HG03103 (cell line): Measurements from ENCODE around the gene CASP8AP2.
"Not testable (repeated sequence)": the region's sequence is repeated elsewhere in the genome, so short reads cannot be mapped to it uniquely, and the experiment has no call there.

Source experiments
- ATAC-seq: cut with Tn5 transposase; IDR thresholded peaks from one replicate; pipeline ENCODE4 v1.9.1; 2021; ENCODE audit warnings: low read depth; ENCODE audit not compliant: unreplicated experiment

CASP8AP2 gene

DNA sequence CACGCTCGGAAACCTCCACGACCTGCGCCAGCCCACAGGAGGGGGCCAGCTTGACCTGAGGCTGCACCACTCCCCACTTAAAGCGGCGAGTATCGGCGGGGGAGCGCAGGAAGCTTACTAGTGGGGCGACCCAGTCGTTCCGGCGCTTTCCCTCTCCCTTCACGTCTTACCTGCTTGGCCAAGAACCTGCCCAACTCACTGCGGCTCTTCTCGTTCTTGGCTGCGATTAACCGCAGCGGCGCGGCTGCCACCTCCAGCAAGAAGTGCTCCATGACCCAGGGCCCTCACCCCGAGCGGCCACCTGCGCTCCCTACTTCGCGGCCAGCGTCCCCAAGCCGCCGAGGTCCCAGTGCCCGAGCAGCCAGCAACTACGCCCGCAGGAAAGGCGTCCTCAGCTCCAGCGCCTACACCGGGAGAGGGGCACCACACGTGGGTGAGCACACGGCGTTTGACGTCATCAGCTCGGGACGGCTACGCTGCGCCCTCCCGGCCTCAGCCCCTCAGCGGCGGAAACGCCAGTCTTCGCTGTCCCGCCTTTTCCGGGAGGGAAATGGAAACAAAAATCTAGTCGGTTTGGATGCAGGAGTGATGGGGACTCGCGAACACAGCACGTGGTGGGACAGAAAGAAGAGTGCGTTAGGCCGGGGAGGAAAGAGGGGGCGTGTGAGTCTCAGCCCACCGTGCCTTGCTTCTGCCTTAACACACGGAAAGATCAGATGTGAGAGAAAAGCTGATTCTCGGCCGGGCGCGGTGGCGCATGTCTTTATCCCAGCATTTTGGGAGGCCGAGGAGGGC lies 10.1 kb upstream of the CASP8AP2 start, which contains the start of gene MDN1:
Gene MDN1 (minus strand): TSS at position 459 of the 795 bp plus-strand sequence. CDS start 187 bp downstream, at position 272.
- peak; percentile 90 for ATAC-seq

DNA sequence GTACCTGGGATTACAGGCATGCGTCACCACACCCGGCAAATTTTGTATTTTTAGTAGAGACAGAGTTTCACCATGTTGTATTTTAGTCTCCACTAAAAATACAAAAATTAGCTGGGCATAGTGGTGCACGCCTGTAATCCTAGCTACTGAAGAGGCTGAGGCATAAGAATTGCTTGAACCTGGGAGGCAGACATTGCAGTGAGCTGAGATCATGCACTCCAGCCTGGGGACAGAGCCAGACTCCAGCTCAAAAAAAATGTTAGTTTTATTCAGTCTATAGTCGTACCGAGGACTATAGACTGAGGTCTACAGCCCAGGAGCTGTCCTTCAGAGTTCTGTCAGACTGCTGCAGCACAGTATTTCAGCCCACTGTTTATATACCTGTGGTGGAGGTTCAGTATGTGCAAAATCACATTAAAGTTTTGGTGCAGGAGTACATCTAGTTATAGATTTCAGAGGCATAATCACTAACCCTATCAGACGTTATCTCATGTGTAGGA lies 3.6 kb upstream of the CASP8AP2 start:
- no peak for ATAC-seq

DNA sequence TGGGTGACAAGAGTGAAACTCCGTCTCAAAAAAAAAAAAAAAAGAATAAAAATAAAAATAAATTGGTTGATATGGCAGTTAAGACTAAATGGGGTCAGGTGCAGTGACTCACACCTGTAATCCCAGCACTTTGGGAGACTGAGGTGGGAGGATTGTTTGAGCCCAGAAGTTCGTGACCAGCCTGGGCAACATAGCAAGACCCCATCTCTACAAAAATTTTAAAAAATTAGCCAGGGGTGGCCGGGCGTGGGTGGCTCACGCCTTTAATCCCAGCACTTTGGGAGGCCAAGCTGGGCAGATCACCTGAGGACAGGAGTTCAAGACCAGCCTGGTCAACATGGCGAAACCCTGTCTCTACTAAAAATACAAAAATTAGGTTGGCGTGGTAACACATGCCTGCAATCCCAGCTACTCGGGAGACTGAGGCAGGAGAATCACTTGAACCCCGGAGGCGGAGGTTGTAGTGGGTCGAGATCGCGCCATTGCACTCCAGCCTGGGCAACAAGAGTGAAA lies 1.1 kb upstream of the CASP8AP2 start:
- not testable (repeated sequence) for ATAC-seq

DNA sequence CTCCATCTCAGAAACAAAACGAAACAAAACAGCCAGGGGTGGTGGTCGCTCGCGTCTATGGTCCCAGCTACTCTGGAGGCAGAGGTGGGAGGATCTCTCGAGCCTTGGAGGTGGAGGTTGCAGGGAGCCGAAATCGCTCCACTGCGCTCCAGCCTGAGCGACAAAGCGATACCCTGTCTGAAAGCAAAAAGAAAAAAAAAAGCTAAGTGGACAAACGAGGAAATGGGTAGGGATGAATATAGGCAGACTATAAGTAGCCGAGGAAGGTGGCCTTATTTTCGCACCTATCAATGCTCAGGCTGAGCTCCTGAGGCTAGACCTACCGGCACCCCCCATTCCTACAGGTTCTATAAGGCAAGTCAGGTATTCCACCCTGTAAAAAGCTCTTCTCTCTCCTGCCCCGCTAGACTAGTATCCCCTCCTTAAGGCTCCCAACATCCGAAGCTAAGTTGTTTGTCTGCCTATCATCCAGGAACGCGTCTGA lies 650 bp upstream of the CASP8AP2 start:
- ATAC-seq, result peak; percentile 28

DNA sequence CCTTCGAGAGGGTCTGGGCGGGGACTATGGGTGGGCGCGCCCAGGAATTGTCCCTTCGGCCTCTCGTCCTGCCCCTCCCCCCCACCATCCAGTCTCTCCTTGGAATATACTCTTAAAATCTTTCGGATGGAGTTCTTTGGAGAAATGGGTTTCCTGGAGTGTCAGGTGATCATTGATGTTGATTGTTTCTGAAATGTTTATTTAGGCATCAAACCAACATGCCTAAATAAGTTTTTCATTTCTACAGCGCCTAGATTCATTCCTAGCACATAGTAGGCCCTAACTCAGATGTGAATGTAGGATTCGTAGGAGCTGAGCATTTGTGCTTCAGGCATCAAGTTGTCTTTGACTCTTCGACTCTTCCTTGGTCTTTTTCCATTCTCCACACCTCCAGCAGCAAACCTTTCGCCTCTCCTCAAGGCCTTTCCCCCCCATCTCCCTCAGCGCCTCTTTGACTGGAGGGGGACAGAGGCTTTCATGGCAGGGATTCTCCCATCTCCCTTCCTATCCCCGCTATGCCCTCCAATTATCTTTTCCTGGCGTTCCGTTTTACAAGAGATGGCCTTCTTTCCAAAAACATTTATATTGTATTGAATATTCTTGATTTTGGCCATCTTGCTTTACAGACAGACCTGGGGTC lies 610 bp downstream of the CASP8AP2 start:
- no peak for ATAC-seq

DNA sequence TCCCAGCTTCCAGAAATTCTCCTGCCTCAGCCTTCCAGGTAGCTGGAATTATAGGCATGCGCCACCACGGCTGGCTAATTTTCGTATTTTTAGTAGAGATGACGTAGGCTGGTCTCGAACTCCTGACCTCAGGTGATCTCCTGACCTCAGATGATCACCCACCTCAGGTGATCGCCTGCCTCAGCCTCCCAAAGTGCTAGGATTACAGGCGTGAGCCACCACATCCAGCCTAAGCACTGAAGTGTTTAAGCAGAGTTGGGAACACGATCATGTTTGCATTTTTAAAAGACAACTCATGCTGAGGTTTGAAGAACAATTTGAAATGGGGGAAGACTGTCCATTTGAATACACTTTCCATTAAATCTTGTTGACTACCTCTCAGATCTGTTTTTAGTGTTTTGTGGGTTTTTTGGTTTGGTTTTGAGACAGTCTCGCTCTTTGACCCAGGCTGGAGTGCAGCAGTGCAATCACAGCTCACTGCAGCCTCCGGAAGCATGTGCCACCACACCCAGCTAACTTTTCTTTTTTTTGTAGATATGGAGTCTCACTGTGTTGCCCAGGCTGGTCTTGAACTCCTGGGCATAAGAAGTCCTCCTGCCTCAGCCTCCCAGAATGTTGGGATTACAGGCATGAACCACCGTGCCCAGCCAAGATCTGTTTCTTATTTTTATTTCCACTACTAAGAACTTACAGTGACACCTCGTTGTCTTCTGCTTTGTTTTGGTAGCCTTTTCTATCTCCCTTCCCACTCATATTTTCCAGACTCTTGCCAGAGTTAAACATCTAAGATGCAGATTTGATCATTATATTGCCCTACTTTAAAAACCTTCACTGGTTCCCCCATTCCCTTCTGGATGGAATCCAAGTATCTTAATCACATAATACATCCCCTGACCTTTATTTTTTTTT lies 5.5 kb downstream of the CASP8AP2 start:
- ATAC-seq, result peak; percentile 92

DNA sequence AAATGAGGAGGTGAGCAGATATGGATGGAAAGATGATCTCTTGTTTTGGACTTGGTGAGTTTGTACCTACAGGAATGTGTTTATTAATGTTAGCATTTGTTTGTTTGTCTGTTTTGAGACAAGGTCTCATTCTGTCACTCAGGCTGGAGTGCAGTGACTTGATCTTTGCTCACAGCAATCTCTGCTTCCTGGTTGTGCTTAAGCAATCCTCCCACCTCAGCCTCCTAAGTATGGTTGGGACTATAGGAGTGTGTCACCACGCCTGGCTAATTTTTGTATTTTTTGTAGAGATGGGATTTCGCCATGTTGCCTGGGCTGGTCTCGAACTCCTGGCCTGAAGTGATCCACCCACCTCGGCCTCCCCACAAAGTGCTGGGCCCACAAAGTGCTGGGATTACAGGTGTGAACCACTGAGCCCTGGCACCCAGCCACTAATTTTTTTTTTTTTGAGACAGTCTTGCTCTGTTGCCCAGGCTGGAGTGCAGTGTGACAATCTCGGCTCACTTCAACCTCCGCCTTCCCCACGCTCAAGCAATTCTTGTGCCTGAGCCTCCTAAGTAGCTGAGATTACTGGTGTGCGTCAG lies 7.1 kb downstream of the CASP8AP2 start:
- ATAC-seq, result no peak

DNA sequence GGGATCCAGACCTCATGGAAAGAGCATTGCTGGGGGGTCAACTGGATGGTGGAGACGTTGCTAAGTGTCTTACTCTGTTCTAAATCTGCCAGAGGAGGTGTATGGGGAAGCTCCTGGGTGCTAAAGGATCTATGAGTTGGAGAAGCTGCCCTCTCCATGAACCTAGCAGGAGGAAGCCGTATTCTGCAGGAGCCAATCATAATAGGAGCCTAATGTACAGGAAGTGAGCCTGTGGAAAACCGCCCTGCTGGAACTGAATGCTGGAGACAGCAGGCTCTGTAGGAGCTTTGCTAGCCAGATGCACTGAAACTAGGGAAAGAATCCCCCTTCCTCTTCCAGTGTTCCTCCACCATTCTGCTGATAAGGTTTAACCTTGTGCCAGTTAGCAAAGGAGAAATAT lies 10.9 kb downstream of the CASP8AP2 start:
- no peak for ATAC-seq

DNA sequence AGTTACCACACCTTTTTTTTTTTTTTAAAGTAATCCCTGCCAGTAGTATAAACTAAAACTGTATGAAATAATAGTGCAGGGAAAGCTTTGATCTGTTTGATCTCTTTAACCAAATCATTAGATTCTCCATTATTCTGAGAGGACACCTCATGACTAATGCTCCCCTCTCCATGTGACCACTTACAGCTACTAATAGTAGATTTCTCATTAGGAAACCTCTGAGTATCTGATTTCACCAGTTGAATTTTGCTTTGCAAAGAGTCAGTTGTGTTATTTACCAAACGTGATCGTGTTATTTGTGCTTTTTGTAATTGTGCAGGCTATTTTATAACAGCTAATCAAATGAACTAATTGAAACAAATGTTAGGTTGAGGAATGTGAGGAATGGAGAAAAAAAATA lies 12.5 kb downstream of the CASP8AP2 start:
- no peak for ATAC-seq

DNA sequence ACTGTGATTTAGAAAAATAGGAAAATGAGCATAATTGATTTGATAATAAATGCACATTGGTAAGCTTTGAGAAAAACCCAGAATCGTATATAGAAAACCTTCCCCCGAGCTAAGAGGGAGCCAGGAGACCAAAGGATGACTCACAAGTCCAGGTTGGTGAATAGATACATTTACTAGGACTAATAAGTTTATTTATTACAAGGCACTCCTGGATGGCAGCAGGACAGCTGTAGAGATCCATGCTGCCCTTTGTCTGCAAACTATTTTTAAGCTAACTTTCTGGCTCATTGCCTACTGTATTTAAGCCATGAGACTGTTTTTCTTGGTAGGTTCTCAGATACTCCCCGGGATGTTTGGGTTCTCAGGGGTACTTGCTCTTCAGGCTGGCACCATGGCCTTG lies 13.4 kb downstream of the CASP8AP2 start:
- no peak for ATAC-seq

DNA sequence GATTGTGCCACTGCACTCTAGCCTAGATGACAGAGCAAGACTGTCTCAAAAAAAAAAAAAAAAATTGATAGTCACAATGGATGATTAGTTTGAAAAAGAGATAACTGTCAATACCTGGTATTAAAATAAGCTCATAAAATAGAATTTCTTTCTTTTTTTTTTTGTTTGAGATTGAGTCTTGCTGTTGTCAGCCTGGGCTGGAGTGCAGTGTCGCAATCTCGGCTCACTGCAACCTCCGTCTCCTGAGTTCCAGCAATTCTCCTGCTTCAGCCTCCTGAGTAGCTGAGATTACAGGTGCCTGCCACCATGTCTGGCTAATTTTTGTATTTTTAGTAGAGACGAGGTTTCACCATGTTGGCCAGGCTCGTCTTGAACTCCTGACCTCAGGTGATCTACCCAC lies 17.8 kb downstream of the CASP8AP2 start:
- not testable (repeated sequence) for ATAC-seq

DNA sequence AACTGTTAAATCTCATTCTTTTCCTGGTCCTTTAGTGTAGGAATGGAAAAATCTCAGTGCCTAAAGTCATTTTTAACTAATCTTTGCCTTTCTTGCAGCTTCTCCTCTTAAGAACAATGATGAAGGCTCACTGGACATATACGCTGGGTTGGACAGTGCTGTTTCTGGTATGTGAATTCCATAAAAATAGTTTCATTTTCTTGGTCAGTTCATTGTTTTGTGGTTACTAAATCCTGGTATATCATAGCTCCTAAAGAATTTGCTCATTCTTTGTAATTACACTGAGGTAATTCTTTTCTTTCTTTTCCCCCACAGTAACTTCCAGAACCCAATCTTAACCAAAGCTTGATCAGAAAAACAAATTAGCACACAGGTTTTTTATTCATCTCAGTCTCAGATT lies 23.4 kb downstream of the CASP8AP2 start:
- ATAC-seq, result no peak

DNA sequence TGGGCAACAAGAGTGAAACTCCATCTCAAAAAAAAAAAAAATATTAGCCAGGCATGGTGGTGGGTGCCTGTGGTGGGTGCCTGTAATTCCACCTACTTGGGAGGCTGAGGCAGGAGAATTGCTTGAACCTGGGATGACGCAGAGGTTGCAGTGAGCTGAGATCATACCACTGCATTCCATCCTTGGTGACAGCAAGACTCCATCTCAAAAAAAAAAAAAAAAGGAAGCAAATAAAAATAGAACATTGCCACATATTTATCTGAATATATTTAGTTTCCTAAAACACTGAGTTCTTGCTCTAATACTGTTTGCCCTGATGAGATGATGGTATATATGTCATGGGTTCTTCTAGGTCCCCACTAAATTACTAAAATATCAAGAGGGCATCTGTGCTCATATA lies 28.4 kb downstream of the CASP8AP2 start:
- no peak for ATAC-seq

DNA sequence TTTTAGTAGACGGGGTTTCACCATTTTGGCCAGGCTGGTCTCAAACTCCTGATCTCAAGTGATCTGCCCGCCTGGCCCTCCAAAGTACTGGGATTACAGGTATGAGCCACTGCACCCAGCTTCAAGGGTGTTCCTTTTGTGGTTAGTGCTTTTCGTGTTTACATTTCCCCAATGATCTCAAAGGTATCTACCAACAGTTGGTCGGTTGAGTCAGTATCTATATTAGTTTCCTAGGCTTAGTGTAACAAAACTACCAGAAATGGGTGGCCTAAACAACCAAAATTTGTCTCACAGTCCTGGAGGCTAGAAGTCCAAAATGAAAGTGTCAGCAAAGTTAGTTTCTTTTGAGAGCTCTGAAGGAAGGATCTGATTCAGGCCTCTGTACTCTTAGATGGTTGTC lies 30.1 kb downstream of the CASP8AP2 start:
- peak; percentile 53 for ATAC-seq

DNA sequence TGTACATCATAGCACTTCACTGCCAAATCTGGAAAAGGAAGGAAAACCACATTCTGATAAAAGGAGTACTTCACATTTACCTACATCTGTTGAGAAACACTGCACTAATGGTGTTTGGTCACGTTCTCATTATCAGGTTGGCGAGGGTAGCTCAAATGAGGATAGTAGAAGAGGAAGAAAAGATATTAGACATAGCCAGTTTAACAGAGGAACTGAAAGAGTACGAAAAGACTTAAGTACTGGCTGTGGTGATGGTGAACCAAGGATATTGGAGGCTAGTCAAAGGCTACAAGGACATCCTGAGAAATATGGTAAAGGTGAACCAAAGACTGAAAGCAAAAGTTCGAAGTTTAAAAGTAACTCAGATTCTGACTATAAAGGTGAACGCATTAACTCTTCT lies 32.6 kb downstream of the CASP8AP2 start:
- peak; percentile 69 for ATAC-seq

DNA sequence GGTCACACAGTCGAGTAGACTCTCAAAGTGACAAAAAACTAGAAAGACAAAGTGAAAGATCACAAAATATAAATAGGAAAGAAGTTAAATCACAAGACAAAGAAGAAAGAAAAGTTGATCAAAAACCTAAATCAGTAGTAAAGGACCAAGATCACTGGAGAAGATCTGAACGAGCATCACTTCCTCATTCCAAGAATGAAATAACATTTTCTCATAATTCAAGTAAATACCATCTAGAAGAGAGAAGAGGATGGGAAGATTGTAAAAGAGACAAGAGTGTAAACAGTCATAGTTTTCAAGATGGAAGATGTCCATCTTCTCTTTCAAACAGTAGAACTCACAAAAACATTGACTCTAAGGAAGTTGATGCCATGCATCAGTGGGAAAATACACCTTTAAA lies 33.0 kb downstream of the CASP8AP2 start:
- peak; percentile 5 for ATAC-seq

DNA sequence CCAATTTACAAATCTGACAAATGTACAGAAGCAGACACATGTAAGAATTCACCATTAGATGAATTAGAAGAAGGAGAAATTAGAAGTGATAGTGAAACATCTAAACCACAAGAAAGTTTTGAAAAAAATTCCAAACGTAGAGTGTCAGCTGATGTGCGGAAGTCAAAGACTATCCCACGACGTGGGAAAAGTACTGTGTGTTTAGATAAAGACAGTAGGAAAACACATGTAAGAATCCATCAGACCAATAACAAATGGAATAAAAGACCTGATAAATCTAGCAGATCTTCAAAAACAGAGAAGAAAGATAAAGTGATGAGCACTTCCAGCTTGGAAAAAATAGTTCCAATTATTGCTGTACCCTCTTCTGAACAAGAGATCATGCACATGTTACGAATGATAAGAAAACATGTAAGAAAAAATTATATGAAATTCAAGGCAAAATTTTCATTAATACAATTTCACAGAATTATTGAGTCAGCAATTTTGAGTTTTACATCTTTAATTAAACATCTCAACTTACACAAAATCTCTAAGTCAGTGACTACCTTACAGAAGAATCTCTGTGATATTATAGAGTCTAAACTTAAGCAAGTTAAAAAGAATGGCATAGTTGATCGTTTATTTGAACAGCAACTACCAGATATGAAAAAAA lies 36.5 kb downstream of the CASP8AP2 start:
- ATAC-seq, result no peak

DNA sequence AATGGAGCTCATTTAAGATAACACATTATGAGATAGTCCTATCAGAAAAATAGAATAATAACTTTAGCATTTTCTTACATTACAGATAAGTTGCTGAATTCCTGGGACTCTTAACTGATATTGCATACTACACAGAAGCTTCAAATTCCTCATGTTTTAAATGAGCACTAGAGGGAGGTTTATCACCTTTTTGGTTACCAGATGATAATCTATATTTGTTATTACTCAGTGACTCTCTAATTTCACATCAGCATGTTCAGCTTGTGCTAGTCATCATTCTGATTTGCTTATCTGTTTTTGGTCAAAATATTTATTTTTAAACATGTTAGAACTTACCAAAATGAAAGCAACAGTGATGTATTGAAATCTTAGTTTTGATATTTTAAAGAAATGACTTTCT lies 44.0 kb downstream of the CASP8AP2 start:
- ATAC-seq, result no peak

DNA sequence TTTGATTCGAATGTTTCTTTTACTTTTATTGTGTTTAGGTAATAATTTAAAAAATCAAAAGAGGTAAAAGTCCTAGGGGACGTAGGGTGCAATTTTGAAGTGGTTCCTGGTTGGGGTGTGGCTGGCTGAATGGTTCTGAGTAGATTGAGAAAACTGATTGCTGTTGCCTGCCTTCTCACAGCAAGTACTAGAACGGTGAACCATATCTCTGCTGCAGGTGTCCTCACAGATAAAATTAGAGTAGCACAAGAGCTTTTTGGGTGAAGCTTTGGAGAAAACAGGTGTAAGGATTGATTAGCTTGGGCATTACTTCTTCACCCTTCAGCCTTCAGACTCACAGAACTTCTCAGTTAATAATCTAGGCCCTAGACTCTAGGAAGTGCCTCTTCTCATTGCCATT lies 44.8 kb downstream of the CASP8AP2 start:
- no peak for ATAC-seq
